ENCODE results near the gene SYNDIG1L.

DNA sequence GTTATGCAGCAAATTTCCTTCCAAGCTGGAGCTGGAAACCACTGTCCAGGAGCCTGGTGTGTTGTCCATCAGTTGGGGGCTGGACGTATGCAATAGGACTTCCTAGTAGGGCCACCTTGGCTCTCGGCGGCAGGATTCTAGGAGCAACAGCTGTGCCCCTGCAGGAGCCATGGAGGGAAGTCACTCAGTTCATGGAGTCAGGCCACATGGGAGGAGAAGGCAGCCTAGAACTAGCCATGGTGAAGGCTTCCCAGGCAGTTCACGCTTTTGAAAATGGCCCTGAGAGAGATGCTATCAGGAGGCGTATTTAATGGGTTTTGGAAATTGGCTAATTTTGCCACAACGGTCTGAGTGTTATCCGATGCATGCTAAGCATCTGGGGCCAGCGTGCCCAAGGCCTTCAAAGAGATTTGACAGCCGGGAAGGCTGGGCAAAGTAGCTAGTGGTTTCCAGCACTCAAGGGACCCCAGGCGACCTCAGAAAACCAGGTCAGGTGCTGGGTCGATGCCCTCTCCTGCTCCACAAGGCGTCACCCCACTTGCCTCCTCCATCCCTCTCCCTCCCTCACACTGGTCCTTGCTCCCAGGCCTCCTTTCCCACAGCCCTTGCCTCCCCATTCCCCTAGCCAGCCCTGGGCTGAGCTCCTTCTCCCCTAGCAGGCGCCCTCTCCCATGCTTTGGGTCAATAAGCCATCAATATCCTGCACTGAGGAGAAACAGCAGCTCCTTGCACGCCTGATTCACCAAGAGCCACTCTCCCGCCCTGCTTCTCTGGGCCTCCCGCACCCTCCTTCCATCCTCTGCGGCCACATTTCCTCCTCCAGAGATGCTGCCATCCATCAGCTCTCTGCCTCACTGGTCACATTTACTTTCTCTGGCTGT is 30.9 kb upstream of the SYNDIG1L start:
- TF ChIP-seq, protein P1, sequence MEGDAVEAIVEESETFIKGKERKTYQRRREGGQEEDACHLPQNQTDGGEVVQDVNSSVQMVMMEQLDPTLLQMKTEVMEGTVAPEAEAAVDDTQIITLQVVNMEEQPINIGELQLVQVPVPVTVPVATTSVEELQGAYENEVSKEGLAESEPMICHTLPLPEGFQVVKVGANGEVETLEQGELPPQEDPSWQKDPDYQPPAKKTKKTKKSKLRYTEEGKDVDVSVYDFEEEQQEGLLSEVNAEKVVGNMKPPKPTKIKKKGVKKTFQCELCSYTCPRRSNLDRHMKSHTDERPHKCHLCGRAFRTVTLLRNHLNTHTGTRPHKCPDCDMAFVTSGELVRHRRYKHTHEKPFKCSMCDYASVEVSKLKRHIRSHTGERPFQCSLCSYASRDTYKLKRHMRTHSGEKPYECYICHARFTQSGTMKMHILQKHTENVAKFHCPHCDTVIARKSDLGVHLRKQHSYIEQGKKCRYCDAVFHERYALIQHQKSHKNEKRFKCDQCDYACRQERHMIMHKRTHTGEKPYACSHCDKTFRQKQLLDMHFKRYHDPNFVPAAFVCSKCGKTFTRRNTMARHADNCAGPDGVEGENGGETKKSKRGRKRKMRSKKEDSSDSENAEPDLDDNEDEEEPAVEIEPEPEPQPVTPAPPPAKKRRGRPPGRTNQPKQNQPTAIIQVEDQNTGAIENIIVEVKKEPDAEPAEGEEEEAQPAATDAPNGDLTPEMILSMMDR (IDR thresholded peaks at IDR 0.05) = no peak
- TF ChIP-seq POLR2AphosphoS5 (IDR thresholded peaks at IDR 0.05) = no peak
